Testis (tissue), 3 donors: ENCODE measurements around the gene MMAB. TPM values are rescaled to one million over a fixed set of nuclear protein-coding genes. Genes with fewer than 3 reads are reported as not detected.

Experiments used
- DNase-seq: peaks from one replicate; pipeline ENCODE4 v3.0.0-alpha.2; 2019
- H3K27ac ChIP-seq, 2 donors: fragments of 200-600 bp; sonication (generic); one replicate each; pipeline ENCODE4 v1.5.1; 2019
- H3K27me3 ChIP-seq: fragments of 200-600 bp; sonication (generic); one replicate; pipeline ENCODE4 v1.5.1; 2019
- H3K36me3 ChIP-seq: fragments of 200-600 bp; sonication (generic); one replicate; pipeline ENCODE4 v1.5.1; 2017; ENCODE audit warnings: low read depth; ENCODE audit errors: missing control alignments
- H3K4me1 ChIP-seq: fragments of 200-600 bp; sonication (generic); one replicate; pipeline ENCODE4 v1.5.1; 2019
- H3K4me3 ChIP-seq, 2 donors: fragments of 200-600 bp; sonication (generic); one replicate each; pipeline ENCODE4 v1.5.1; 2017 to 2019
- H3K9me3 ChIP-seq: fragments of 200-600 bp; sonication (generic); one replicate; pipeline ENCODE4 v1.5.1; 2017
- POLR2A ChIP-seq: fragments of 450-650 bp; IDR thresholded peaks from one replicate; pipeline ENCODE4 v1.6.1; 2017; ENCODE audit warnings: antibody characterized with exemption, mild to moderate bottlenecking, moderate library complexity
- WGBS, 2 donors: methylation state at CpG; one replicate each; pipeline ENCODE4 v1.1.5; 2018; 5-methylcytosine and 5-hydroxymethylcytosine counted together
- intact Hi-C: fragments of 100-400 bp; cut with DNase I; formaldehyde crosslinking; loops from one replicate; pipeline ENCODE4 v1.15.1; 2023; ENCODE audit warnings: low total_unique reads
- polyA plus RNA-seq: library from polyadenylated mRNA; stranded (reverse); fragments of 350-450 nt; fragmentation: Illumina TruSeq; extraction: RNeasy Lipid Tissue Mini Kit (QIAGEN cat#74804); gene quantifications from one replicate; pipeline ENCODE4 v1.2.3, GENCODE V29; 2014; ENCODE audit warnings: low read depth, low replicate concordance; ENCODE audit not compliant: insufficient read depth
- total RNA-seq, 2 donors: library from RNA; depleted of rRNA; stranded (reverse); fragments of >200 nt; gene quantifications; one replicate each; pipeline ENCODE4 v1.2.3, GENCODE V29; 2016
- TF ChIP-seq, protein P1 (sequence below), 3 experiments: fragments of 450-650 bp in 2 of 3; fragments of 200-600 bp in 1 of 3; sonication (generic) in 1 of 3; IDR thresholded peaks; one replicate each; pipeline ENCODE4 v1.5.1; 2016 to 2019; ENCODE audit warnings: antibody characterized with exemption in 3 of 3, mild to moderate bottlenecking in 2 of 3, moderate library complexity in 1 of 3

The MMAB gene
- total and polyA plus RNA-seq, 3 donors from 2014 or later = 23.6 to 45.2 (median 26.4) TPM

DNA sequence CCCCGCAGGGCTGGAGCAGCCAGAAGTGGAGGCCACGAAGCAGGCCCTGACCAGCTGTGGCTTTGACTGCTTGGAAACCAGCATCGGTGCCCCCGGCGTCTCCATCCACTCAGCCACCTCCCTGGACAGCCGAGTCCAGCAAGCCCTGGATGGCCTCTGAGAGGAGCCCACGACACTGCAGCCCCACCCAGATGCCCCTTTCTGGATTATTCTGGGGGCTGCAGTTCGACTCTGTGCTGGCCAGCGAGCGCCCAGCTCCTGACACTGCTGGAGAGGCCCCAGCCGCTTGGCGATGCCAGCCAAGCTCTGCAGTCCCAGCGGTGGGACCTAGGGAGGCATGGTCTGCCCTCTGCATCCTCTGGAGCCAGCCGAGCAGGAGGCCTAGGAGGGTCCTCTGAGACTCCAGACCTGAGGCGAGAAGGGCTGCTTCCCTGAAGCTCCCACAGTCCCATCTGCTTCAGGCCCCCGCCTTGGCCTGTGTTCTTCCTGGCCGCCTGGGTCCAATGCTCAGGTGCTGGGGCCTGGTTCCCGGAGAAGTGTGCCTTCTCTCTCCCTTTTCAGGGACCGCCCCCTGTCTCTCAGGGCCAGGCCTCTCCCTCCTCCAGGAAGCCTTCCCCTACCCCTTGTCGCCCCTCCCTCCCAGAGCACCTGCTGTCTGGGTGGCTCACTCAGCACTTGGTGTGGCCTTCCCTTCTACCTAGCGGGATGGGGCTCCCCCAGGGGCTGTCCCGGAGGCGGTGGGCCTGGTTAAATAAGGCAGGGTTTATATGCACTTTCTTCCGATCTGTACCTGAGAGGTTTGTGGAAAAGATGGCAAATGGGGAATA, 23.3 kb upstream of the MMAB start:
- H3K4me1 ChIP-seq = peaks cover 7% of the 10 kb centered on the region
- DNase-seq = no peak
- intact Hi-C loops = loop anchor here (5.0 kb wide), 1 partner anchor 171 kb away; no protein-coding TSS in a partner anchor
- H3K27me3 ChIP-seq = no peaks in the 10 kb centered on the region
- WGBS, 2 donors = 78 to 97% methylated on average over 9 to 21 of the region's 24 CpGs
- no peaks in the 10 kb centered on the region for H3K9me3 ChIP-seq
- H3K4me3 ChIP-seq = no peak overlapping the region
- H3K36me3 ChIP-seq = no peaks in the 10 kb centered on the region
- no peak for TF ChIP-seq POLR2A
- TF ChIP-seq, protein P1, sequence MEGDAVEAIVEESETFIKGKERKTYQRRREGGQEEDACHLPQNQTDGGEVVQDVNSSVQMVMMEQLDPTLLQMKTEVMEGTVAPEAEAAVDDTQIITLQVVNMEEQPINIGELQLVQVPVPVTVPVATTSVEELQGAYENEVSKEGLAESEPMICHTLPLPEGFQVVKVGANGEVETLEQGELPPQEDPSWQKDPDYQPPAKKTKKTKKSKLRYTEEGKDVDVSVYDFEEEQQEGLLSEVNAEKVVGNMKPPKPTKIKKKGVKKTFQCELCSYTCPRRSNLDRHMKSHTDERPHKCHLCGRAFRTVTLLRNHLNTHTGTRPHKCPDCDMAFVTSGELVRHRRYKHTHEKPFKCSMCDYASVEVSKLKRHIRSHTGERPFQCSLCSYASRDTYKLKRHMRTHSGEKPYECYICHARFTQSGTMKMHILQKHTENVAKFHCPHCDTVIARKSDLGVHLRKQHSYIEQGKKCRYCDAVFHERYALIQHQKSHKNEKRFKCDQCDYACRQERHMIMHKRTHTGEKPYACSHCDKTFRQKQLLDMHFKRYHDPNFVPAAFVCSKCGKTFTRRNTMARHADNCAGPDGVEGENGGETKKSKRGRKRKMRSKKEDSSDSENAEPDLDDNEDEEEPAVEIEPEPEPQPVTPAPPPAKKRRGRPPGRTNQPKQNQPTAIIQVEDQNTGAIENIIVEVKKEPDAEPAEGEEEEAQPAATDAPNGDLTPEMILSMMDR (IDR thresholded peaks at IDR 0.05) = no peak
- no peak overlapping the region for H3K27ac ChIP-seq

DNA sequence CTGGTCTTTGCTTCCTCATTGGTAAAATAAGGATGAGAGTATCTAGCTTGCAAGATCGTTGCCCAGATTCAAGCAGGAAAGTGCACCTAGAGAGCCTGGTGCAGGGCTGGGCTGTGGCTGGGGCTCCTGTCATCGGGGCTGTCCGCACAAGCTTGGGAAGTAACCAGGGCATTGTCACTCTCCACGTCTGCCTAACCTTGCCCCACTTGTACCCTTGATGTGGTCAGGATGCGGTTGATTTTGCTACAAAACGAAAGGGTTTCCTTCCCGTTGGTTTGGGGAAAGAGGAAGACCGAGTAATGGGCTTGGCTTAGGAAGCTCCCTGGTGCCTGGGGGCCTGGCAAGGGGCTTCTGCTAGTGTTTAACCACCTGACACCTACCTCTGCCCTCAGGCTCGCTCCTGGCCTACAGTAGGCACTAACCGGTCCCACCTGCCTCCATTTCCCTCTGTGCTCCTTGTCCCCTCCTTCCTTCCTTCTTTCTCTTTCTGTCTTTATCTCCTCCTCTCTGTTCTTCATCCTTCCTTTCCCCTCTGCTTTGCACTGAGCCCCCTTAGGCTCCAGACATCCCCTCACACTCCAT, 22.1 kb upstream of the MMAB start:
- Histone ChIP-seq H3K27me3 (no peaks in the 10 kb centered on the region), H3K4me1 (peaks cover 7% of the 10 kb centered on the region), H3K36me3 (no peaks in the 10 kb centered on the region), H3K9me3 (no peaks in the 10 kb centered on the region), H3K4me3 (no peak overlapping the region), H3K27ac (no peak overlapping the region)
- 67 to 75% methylated on average over 10 of the region's 10 CpGs for WGBS, 2 donors
- no peak for TF ChIP-seq POLR2A
- TF ChIP-seq, protein P1 (IDR thresholded peaks at IDR 0.05) = no peak
- no peak for DNase-seq
- intact Hi-C loops = loop anchor here (5.0 kb wide), 1 partner anchor 172 kb away; no protein-coding TSS in a partner anchor

DNA sequence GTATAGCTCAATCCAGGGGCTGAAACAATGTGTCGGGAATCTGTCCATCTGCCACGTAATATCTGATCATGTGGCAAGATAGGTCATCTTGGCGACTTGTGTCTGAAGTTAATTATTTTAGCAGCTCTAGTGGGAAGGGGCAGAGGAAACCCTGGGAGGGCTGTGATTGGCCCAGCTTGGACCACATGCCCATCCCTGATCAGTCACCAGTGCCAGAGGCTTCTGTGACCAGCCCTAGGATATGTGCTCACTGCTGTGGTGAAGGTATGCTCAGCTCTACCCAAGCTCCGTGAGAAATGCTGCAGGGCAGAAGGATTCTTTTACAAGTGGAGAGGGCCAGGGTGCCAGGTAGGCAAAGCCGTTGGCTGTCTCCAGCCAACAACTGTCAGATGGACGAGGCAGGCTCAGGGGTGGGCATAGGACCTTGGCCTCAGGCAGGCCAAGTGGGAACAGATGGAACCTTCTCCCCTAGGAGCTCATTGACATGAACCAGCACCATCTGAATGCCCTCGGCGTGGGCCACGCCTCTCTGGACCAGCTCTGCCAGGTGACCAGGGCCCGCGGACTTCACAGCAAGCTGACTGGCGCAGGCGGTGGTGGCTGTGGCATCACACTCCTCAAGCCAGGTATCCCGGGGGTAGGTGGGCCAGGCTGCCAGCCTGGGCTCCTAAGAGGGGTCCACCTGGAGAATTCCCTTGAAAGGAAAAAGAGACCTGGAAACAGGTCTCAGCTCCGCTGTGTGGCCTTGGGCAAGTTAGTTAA, 21.4 kb upstream of the MMAB start:
- no peak for DNase-seq
- no peaks in the 10 kb centered on the region for H3K27me3 ChIP-seq
- H3K27ac ChIP-seq = no peak overlapping the region
- peaks cover 7% of the 10 kb centered on the region for H3K4me1 ChIP-seq
- H3K4me3 ChIP-seq = no peak overlapping the region
- TF ChIP-seq, protein P1 (IDR thresholded peaks at IDR 0.05) = no peak
- no peak for TF ChIP-seq POLR2A
- intact Hi-C loops = loop anchor here (5.0 kb wide), 1 partner anchor 173 kb away; no protein-coding TSS in a partner anchor
- 81 to 88% methylated on average over 6 to 15 of the region's 15 CpGs for WGBS, 2 donors
- no peaks in the 10 kb centered on the region for H3K36me3 ChIP-seq
- H3K9me3 ChIP-seq = no peaks in the 10 kb centered on the region

DNA sequence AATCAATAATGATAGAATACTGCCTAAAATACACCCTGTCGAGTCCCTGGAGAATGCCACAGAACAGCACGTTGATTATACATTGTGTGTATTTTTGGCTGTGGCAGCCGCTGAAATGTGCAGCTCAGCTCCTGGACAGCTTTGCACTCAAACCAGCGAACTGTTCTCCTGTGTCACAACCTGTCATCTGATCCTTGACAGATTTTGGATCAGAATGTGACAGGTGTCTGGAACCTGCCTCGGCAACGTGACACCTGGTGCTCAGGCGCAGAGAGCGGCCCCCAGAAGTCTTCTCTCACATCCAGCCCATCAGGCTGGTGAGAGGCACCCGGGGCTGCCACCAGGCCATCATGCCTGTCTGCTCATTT, 19.6 kb upstream of the MMAB start:
- Histone ChIP-seq H3K9me3 (no peaks in the 10 kb centered on the region), H3K4me1 (peaks cover under 1% of the 10 kb centered on the region), H3K36me3 (no peaks in the 10 kb centered on the region), H3K4me3 (no peak overlapping the region), H3K27ac (no peak overlapping the region), H3K27me3 (no peaks in the 10 kb centered on the region)
- intact Hi-C loops = no loop called here
- no peak for DNase-seq
- TF ChIP-seq, protein P1 (IDR thresholded peaks at IDR 0.05) = no peak
- TF ChIP-seq POLR2A = no peak
- 89 to 90% methylated on average over 9 of the region's 9 CpGs for WGBS, 2 donors
